ENCODE results near the gene DPP9. TPM values are rescaled to one million over a fixed set of nuclear protein-coding genes. Genes with fewer than 3 reads are reported as not detected.

The DPP9 gene
- total and polyA plus RNA-seq, 7 experiments from 2014 or later: 16.4 to 90.7 (median 80.1) TPM

DNA sequence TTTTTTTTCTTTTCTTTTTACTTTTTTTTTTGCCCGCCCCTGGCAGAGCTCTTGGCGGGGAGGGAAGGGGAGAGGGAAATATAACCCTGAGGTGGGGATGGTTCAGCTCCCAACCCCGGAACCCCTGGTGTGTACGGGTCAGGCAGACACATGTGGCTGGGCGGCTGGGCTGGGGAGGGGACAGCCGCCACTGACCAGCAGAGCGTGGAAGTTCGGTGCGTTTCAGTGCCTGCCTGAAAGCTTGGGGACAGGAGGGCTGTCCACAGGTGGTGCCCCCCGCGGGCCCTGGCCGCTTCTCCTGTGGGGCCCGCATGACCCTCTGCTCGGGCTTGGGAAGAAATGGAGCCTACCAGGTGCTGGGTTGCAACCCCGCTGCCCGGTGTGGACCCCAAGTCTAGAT is 48.3 kb downstream of the DPP9 start:
- intact Hi-C loops (cut with micrococcal nuclease): no loop called here
- Histone ChIP-seq H3K4me1 (ENCODE audit: control insufficient read depth in 2 of 2, insufficient read depth in 2 of 2, low read length in 2 of 2) (no peaks in the 10 kb centered on the region), H3K36me3 (ENCODE audit: control insufficient read depth in 2 of 3, insufficient read depth in 3 of 3, low read length in 3 of 3) (peaks cover 0 to 42% (median 0%) of the 10 kb centered on the region in 3 experiments), H3K9me3 (ENCODE audit: control insufficient read depth in 2 of 3, low read length in 3 of 3) (no peaks in the 10 kb centered on the region), H3K27ac (ENCODE audit: low read depth, low read length) (no peak overlapping the region), H3K4me3 (ENCODE audit: low read length) (no peak overlapping the region), H3K27me3 (ENCODE audit: control insufficient read depth in 2 of 2, insufficient read depth in 2 of 2, low read length in 2 of 2) (no peaks in the 10 kb centered on the region)
- Mint-ChIP-seq H3K4me1 (peaks cover 0 to 4% (median 2%) of the 10 kb centered on the region in 7 donors), H3K36me3 (peaks cover 0 to 8% (median 0%) of the 10 kb centered on the region in 5 donors), H3K4me3 (no peak overlapping the region), H3K27ac (no peak overlapping the region), H3K27me3 (no peaks in the 10 kb centered on the region), H3K9me3 (no peaks in the 10 kb centered on the region)
- POLR2A ChIA-PET: no interaction called here
- DNase-seq (no peak), ATAC-seq (no peak)
- CTCF ChIA-PET: no interaction called here

DNA sequence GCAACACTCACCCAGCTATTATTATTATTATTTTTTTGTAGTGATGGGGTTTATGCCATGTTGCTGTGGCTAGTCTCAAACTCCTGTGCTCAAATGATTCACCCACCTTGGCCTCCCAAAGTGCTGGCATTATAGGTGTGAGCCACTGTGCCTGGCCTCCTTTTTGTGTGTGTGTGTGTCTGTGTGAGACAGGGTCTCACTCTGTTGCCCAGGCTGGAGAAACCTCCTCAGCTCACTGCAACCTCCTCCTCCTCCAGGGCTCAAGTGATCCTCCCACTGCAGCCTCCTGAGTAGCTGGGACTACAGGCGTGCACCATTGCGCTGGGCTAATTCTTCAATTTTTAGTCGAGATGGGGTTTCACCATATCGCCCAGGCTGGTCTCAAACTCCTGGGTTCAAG is 49.9 kb downstream of the DPP9 start:
- Histone ChIP-seq H3K9me3 (ENCODE audit: control insufficient read depth in 2 of 3, low read length in 3 of 3) (no peaks in the 10 kb centered on the region), H3K27me3 (ENCODE audit: control insufficient read depth in 2 of 2, insufficient read depth in 2 of 2, low read length in 2 of 2) (no peaks in the 10 kb centered on the region), H3K4me1 (ENCODE audit: control insufficient read depth in 2 of 2, insufficient read depth in 2 of 2, low read length in 2 of 2) (peaks cover 8 to 10% of the 10 kb centered on the region in 2 donors), H3K36me3 (ENCODE audit: control insufficient read depth in 2 of 3, insufficient read depth in 3 of 3, low read length in 3 of 3) (peaks cover 0 to 35% (median 0%) of the 10 kb centered on the region in 3 experiments), H3K4me3 (ENCODE audit: low read length) (no peak overlapping the region), H3K27ac (ENCODE audit: low read depth, low read length) (no peak overlapping the region)
- intact Hi-C loops (cut with micrococcal nuclease): no loop called here
- ATAC-seq (no peak), DNase-seq (no peak)
- no peaks in the 10 kb centered on the region for H3K9me3 Mint-ChIP-seq
- no peaks in the 10 kb centered on the region for H3K27me3 Mint-ChIP-seq
- peaks cover 0 to 6% (median 0%) of the 10 kb centered on the region in 5 donors for H3K36me3 Mint-ChIP-seq
- H3K4me1 Mint-ChIP-seq: peaks cover 0 to 13% (median 10%) of the 10 kb centered on the region in 7 donors
- no peak overlapping the region for H3K4me3 Mint-ChIP-seq
- POLR2A ChIA-PET: interaction anchor here (0.6 to 1.0 kb wide), 2 partner anchors 34 to 105 kb away, joined by 3 to 5 read pairs; no protein-coding TSS in a partner anchor
- CTCF ChIA-PET: interaction anchor here (0.7 kb wide), 1 partner anchor 21 kb away, joined by 3 read pairs; no protein-coding TSS in a partner anchor
- peak overlapping the region in 3 of 9 donors; percentile 17 to 45 (median 39) for H3K27ac Mint-ChIP-seq

DNA sequence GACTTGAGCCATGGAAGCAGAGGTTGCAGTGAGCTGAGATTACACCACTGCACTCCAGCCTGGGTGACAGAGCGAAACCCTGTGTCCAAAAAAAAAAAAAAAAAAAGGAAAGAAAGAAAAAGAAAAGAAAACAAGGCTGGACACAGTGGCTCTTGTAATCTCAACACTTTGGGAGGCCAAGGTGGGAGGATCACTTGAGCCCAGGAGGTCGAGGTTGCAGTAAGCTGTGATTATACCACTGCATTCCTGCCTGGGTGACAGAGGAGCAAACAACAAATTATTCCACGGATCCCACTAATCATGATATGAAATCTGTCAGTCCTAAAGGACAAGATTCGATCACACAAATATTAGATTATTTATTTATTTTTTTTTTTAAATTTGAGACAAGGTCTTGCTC is 50.4 kb downstream of the DPP9 start:
- Histone ChIP-seq H3K4me1 (ENCODE audit: control insufficient read depth in 2 of 2, insufficient read depth in 2 of 2, low read length in 2 of 2) (peaks cover 10 to 13% of the 10 kb centered on the region in 2 donors), H3K36me3 (ENCODE audit: control insufficient read depth in 2 of 3, insufficient read depth in 3 of 3, low read length in 3 of 3) (peaks cover 0 to 34% (median 2%) of the 10 kb centered on the region in 3 experiments), H3K4me3 (ENCODE audit: low read length) (no peak overlapping the region), H3K27ac (ENCODE audit: low read depth, low read length) (no peak overlapping the region), H3K27me3 (ENCODE audit: control insufficient read depth in 2 of 2, insufficient read depth in 2 of 2, low read length in 2 of 2) (no peaks in the 10 kb centered on the region), H3K9me3 (ENCODE audit: control insufficient read depth in 2 of 3, low read length in 3 of 3) (no peaks in the 10 kb centered on the region)
- ChIA-PET CTCF (interaction anchor here (0.5 kb wide), 1 partner anchor 66 kb away, joined by 4 read pairs; no protein-coding TSS in a partner anchor), POLR2A (interaction anchor here (0.6 to 1.0 kb wide), 2 partner anchors 33 to 105 kb away, joined by 3 to 5 read pairs; no protein-coding TSS in a partner anchor)
- H3K4me1 Mint-ChIP-seq: peaks cover 0 to 16% (median 14%) of the 10 kb centered on the region in 7 donors
- no peak overlapping the region for H3K4me3 Mint-ChIP-seq
- intact Hi-C loops (cut with micrococcal nuclease): no loop called here
- H3K9me3 Mint-ChIP-seq: no peaks in the 10 kb centered on the region
- no peaks in the 10 kb centered on the region for H3K27me3 Mint-ChIP-seq
- peaks cover 0 to 7% (median 3%) of the 10 kb centered on the region in 5 donors for H3K36me3 Mint-ChIP-seq
- peak overlapping the region in 2 of 9 donors; percentile 38 to 47 for H3K27ac Mint-ChIP-seq
- DNase-seq (no peak), ATAC-seq (no peak)

DNA sequence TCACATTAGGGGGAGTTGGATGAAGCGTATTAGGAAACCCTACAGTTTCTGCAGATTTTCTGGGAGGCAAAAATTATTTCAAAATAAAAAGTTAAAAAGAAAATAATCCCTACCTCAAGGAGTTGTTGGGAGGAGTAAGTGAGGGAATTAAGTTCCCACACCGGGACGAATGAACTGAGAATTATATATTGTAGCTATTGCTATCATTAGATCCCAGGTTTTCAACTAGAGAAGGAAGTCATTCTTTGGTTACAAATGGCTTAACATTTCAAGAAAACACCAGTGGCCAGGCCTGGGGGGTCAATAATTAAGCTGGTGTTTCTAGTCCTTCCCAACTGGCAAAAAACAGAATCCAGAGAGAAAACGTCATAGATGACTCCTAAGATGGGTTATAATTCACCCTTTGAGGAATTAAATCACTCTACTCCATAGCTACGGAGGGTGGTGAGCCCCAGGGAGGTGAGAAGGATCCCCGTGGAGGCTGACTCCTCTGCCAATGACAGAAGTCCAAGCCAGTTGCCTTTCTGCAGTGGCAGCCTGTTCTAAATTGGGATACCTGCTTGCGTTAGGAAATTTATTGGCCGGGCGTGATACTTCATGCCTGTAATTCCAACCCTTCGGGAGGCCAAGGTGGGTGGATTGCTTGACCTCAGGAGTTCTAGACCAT is 52.3 kb downstream of the DPP9 start:
- H3K4me1 Mint-ChIP-seq: peaks cover 0 to 18% (median 16%) of the 10 kb centered on the region in 7 donors
- POLR2A ChIA-PET: no interaction called here
- H3K36me3 Mint-ChIP-seq: peaks cover 0 to 9% (median 3%) of the 10 kb centered on the region in 5 donors
- Histone ChIP-seq H3K9me3 (ENCODE audit: control insufficient read depth in 2 of 3, low read length in 3 of 3) (no peaks in the 10 kb centered on the region), H3K4me1 (ENCODE audit: control insufficient read depth in 2 of 2, insufficient read depth in 2 of 2, low read length in 2 of 2) (peaks cover 10 to 13% of the 10 kb centered on the region in 2 donors), H3K27me3 (ENCODE audit: control insufficient read depth in 2 of 2, insufficient read depth in 2 of 2, low read length in 2 of 2) (no peaks in the 10 kb centered on the region), H3K4me3 (ENCODE audit: low read length) (no peak overlapping the region), H3K27ac (ENCODE audit: low read depth, low read length) (peak overlapping the region; percentile 6), H3K36me3 (ENCODE audit: control insufficient read depth in 2 of 3, insufficient read depth in 3 of 3, low read length in 3 of 3) (peaks cover 0 to 34% (median 4%) of the 10 kb centered on the region in 3 experiments)
- CTCF ChIA-PET: no interaction called here
- intact Hi-C loops (cut with micrococcal nuclease): loop anchor here (2.0 kb wide), 2 partner anchors 51 to 297 kb away; partner anchors contain the start of genes DPP9 (in 1 of the 2) and KDM4B (in 1 of the 2)
- H3K27ac Mint-ChIP-seq: peak overlapping the region in 7 of 9 donors; percentile 28 to 86 (median 53)
- DNase-seq: no peak
- H3K27me3 Mint-ChIP-seq: no peaks in the 10 kb centered on the region
- peak overlapping the region; percentile 46 to 87 (median 78) for H3K4me3 Mint-ChIP-seq
- ATAC-seq: no peak
- no peaks in the 10 kb centered on the region for H3K9me3 Mint-ChIP-seq

DNA sequence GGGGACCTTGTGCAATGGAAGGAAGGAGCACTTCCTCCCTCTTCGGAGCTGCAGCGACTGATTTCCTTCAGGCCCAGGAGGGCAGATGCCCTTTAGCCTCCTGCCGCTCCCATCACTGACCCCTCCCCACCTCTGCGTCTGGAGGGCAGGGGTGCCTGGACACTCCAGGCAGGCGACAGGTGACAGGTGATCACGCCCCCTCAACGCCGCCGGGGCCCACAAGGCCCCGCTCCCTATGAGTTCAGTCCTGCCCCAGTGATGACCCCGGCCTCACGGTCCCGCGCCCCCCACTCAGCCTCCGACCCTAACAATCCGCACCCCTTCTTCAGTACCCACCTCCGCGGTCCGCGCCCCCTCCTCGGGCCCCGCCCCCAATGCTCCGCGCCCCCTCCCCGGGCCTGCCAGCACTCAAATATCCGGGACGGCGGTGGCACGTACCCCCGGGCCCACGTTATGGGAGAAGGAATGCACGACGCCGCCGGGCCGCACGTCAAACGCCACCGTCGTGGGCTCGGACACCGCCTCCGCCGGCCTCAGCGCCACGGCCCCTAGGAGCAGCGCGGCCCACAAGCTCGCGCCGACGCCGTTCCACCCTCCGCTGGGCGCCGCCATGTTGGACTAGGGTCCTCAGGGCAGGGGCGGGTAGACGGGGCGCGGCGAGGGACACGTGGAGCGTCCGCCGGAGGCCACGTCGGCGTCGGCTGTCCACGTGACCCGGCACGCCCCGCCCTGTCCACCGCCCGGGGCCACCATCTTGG is 53.7 kb downstream of the DPP9 start, which contains the start of gene MYDGF:
Gene MYDGF, minus strand, starts transcription at position 620 of the 758 bp plus-strand sequence. Its CDS starts 8 bp downstream, at position 612.
- ATAC-seq: peak; percentile 100
- intact Hi-C loops (cut with micrococcal nuclease): loop anchor here (1.0 to 2.0 kb wide), 7 partner anchors 31 to 299 kb away; partner anchors contain the start of genes FEM1A (in 2 of the 2), TNFAIP8L1 (in 2 of the 2), CHAF1A (in 1 of the 2) and DPP9 (in 1 of the 2)

DNA sequence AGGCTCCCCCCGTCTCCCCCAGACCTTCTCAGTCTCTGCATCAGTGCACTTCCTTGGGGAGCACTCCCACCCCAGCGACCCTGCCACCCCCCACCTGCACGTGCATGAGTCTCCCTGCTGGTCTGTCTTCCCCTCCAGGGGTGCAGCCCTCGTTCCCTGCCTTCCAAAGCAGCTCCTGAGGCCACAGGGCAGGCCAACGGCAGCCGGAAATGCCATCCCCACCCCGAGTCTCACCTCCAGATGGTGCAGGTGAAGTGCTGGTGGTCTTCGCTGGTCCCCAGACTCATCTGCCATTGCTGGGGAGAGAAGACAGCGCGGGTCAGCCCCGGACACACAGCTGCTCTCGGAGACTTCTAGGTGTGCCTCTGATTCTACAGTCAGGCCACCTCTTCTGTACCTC is 59.0 kb downstream of the DPP9 start:
- no peaks in the 10 kb centered on the region for H3K9me3 Mint-ChIP-seq
- ChIA-PET POLR2A (no interaction called here), CTCF (interaction anchor here (0.6 kb wide), 1 partner anchor 146 kb away, joined by 7 read pairs; no protein-coding TSS in a partner anchor)
- no peaks in the 10 kb centered on the region for H3K9me3 ChIP-seq (ENCODE audit: control insufficient read depth in 2 of 3, low read length in 3 of 3)
- no peak overlapping the region for H3K27ac ChIP-seq (ENCODE audit: low read depth, low read length)
- no peak for ATAC-seq
- H3K4me1 ChIP-seq (ENCODE audit: control insufficient read depth in 2 of 2, insufficient read depth in 2 of 2, low read length in 2 of 2): peaks cover 10 to 12% of the 10 kb centered on the region in 2 donors
- H3K4me3 ChIP-seq (ENCODE audit: low read length): no peak overlapping the region
- H3K36me3 ChIP-seq (ENCODE audit: control insufficient read depth in 2 of 3, insufficient read depth in 3 of 3, low read length in 3 of 3): peaks cover 0 to 76% (median 18%) of the 10 kb centered on the region in 3 experiments
- no peaks in the 10 kb centered on the region for H3K27me3 Mint-ChIP-seq
- intact Hi-C loops (cut with micrococcal nuclease): no loop called here
- peak overlapping the region in 1 of 9 donors; percentile 60 for H3K27ac Mint-ChIP-seq
- peaks cover 5 to 27% (median 17%) of the 10 kb centered on the region in 7 donors for H3K4me1 Mint-ChIP-seq
- peak overlapping the region in 1 of 10 donors; percentile 20 for H3K4me3 Mint-ChIP-seq
- H3K27me3 ChIP-seq (ENCODE audit: control insufficient read depth in 2 of 2, insufficient read depth in 2 of 2, low read length in 2 of 2): no peaks in the 10 kb centered on the region
- no peak for DNase-seq
- peaks cover 0 to 17% (median 3%) of the 10 kb centered on the region in 5 donors for H3K36me3 Mint-ChIP-seq

More for the DNA sequence above, 53.7 kb downstream of the DPP9 start, which contains the start of gene MYDGF:
- Histone ChIP-seq H3K27me3 (ENCODE audit: control insufficient read depth in 2 of 2, insufficient read depth in 2 of 2, low read length in 2 of 2) (no peaks in the 10 kb centered on the region), H3K4me3 (ENCODE audit: low read length) (peak within 1 kb of the TSS; percentile 65), H3K4me1 (ENCODE audit: control insufficient read depth in 2 of 2, insufficient read depth in 2 of 2, low read length in 2 of 2) (peaks cover 10 to 13% of the 10 kb centered on the region in 2 donors), H3K36me3 (ENCODE audit: control insufficient read depth in 2 of 3, insufficient read depth in 3 of 3, low read length in 3 of 3) (peaks cover 0 to 35% (median 4%) of the 10 kb centered on the region in 3 experiments), H3K27ac (ENCODE audit: low read depth, low read length) (peak within 1 kb of the TSS; percentile 81), H3K9me3 (ENCODE audit: control insufficient read depth in 2 of 3, low read length in 3 of 3) (no peaks in the 10 kb centered on the region)
- peaks cover 0 to 9% (median 3%) of the 10 kb centered on the region in 5 donors for H3K36me3 Mint-ChIP-seq
- DNase-seq: peak; percentile 86 to 95 (median 92)
- H3K27ac Mint-ChIP-seq: peak within 1 kb of the TSS; percentile 28 to 95 (median 84)
- H3K9me3 Mint-ChIP-seq: no peaks in the 10 kb centered on the region
- H3K4me3 Mint-ChIP-seq: peak within 1 kb of the TSS; percentile 77 to 92 (median 86)
- H3K4me1 Mint-ChIP-seq: peaks cover 0 to 20% (median 16%) of the 10 kb centered on the region in 7 donors
- POLR2A ChIA-PET: interaction anchor here (0.6 to 1.5 kb wide), 4 partner anchors 27 to 484 kb away, joined by 3 to 4 read pairs (median 3); no protein-coding TSS in a partner anchor
- no peaks in the 10 kb centered on the region for H3K27me3 Mint-ChIP-seq
- CTCF ChIA-PET: no interaction called here

Measured in naive thymus-derived CD4-positive, alpha-beta T cell (primary cell).